Measurements from ENCODE around the gene CPT1B.
"Not testable (repeated sequence)": the region's sequence is repeated elsewhere in the genome, so short reads cannot be mapped to it uniquely, and the experiment has no call there.

CPT1B gene

GRCh38 chr22:50544078-50544745, 34.0 kb downstream of the CPT1B start:
- FAIRE-seq = no peak

GRCh38 chr22:50542416-50542927, 35.8 kb downstream of the CPT1B start:
- FAIRE-seq = no peak

GRCh38 chr22:50541667-50542026, 36.6 kb downstream of the CPT1B start:
- FAIRE-seq = not testable (repeated sequence)

- FAIRE-seq = peak; percentile 29
Observed at GRCh38 chr22:50540381-50540780, 37.8 kb downstream of the CPT1B start.

- no peak for FAIRE-seq
Observed at GRCh38 chr22:50537765-50538164, 40.5 kb downstream of the CPT1B start.

- no peak for FAIRE-seq
Observed at GRCh38 chr22:50536226-50536625, 42.0 kb downstream of the CPT1B start.

GRCh38 chr22:50535113-50535512, 43.1 kb downstream of the CPT1B start:
- FAIRE-seq = no peak

- FAIRE-seq = not testable (repeated sequence)
Observed at GRCh38 chr22:50533856-50534711, 44.1 kb downstream of the CPT1B start.

GRCh38 chr22:50532824-50533796, 45.1 kb downstream of the CPT1B start:
- no peak for FAIRE-seq

- no peak for FAIRE-seq
Observed at GRCh38 chr22:50531962-50532674, 46.1 kb downstream of the CPT1B start.

- FAIRE-seq = no peak
Observed at GRCh38 chr22:50531546-50531961, 46.7 kb downstream of the CPT1B start.

GRCh38 chr22:50530877-50531545, 47.2 kb downstream of the CPT1B start:
- FAIRE-seq = no peak

GRCh38 chr22:50530580-50530876, 47.7 kb downstream of the CPT1B start:
- no peak for FAIRE-seq

GRCh38 chr22:50529897-50530579, 48.2 kb downstream of the CPT1B start, which contains the start of gene TYMP:
TYMP (minus strand) TSS chr22:50530012; CDS start chr22:50529709, 303 bp downstream.
- no peak for FAIRE-seq

- no peak for FAIRE-seq
Observed at GRCh38 chr22:50529416-50529896, 48.8 kb downstream of the CPT1B start.

- no peak for FAIRE-seq
Observed at GRCh38 chr22:50528682-50529415, 49.4 kb downstream of the CPT1B start.

- no peak for FAIRE-seq
Observed at GRCh38 chr22:50527921-50528681, 50.1 kb downstream of the CPT1B start.

- FAIRE-seq = no peak
Observed at GRCh38 chr22:50526834-50527801, 51.1 kb downstream of the CPT1B start.

Measured in endometrium (tissue), 2 donors.